Measurements from ENCODE around the gene DDX17. TPM values are rescaled to one million over a fixed set of nuclear protein-coding genes. Genes with fewer than 3 reads are reported as not detected.
A peak's percentile ranks its signal among the peaks of the same experiment; 100 is the strongest.

Gene DDX17
- total and polyA plus RNA-seq, 8 donors: 59.5 to 4,611 (median 538) TPM

DNA sequence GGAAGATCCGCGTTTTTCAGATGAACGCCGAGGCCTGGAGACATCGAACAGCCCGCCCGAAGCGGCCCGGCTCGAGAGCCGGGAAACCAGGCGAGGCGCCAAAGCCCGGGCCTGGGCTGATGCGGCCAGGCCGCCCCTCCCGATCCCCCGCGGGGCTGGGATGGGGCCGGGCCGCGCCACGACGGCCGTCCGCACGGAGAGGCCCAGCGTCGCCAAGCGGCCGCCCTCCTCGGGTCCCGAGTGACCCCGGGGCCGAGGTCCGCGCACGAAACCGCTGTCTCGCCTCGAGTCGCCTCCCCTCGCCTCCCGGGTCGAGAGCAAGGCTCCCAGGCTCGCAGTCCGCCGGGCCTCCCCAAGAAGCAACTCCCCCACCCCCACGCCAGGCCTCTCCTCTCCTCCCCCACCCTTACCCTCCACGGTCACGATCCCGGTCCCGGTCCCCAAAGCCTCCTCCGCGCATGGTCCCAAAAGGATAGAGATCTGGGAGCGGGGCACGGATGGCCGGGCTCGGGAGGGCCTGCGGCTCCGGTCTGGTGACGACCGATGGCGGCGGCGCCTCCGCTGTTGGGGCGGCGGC, 482 bp downstream of the DDX17 start:
- WGBS, 5 donors: 0 to 1% (median 0%) methylated on average over 16 to 69 of the region's 69 CpGs
- intact Hi-C loops (cut with DNase I; ENCODE audit: low total_unique reads): no loop called here
- TF ChIP-seq POLR2A (IDR thresholded peaks at IDR 0.05) (no peak), EP300 (IDR thresholded peaks at IDR 0.05) (no peak), CTCF (IDR thresholded peaks at IDR 0.05) (no peak), POLR2AphosphoS5 (IDR thresholded peaks at IDR 0.05) (peak; percentile 43 to 76 (median 61))
- DNase-seq: peak; percentile 79 to 89
- Histone ChIP-seq H3K9me3 (no peaks in the 10 kb centered on the region), H3K27me3 (no peaks in the 10 kb centered on the region), H3K36me3 (peaks cover 0 to 27% (median 20%) of the 10 kb centered on the region in 4 donors), H3K27ac (peak overlapping the region; percentile 98 to 100 (median 100)), H3K4me1 (peaks cover 22 to 50% (median 36%) of the 10 kb centered on the region in 4 donors), H3K4me3 (peak overlapping the region; percentile 66 to 87 (median 79))

- Histone ChIP-seq H3K36me3 (peaks cover 6 to 34% (median 27%) of the 10 kb centered on the region in 4 donors), H3K4me3 (peak overlapping the region; percentile 66 to 87 (median 79)), H3K4me1 (peaks cover 22 to 56% (median 39%) of the 10 kb centered on the region in 4 donors), H3K27me3 (no peaks in the 10 kb centered on the region), H3K27ac (peak overlapping the region; percentile 98 to 100 (median 100)), H3K9me3 (no peaks in the 10 kb centered on the region)
- WGBS, 5 donors: 0 to 2% (median 1%) methylated on average over 35 of the region's 35 CpGs
- peak; percentile 63 to 87 for DNase-seq
- TF ChIP-seq EP300 (IDR thresholded peaks at IDR 0.05) (no peak), CTCF (IDR thresholded peaks at IDR 0.05) (no peak), POLR2AphosphoS5 (IDR thresholded peaks at IDR 0.05) (no peak), POLR2A (IDR thresholded peaks at IDR 0.05) (no peak)
- intact Hi-C loops (cut with DNase I; ENCODE audit: low total_unique reads): no loop called here
These were observed 1.2 kb downstream of the DDX17 start for GRCh38 chr22:38504731-38505540.

DNA sequence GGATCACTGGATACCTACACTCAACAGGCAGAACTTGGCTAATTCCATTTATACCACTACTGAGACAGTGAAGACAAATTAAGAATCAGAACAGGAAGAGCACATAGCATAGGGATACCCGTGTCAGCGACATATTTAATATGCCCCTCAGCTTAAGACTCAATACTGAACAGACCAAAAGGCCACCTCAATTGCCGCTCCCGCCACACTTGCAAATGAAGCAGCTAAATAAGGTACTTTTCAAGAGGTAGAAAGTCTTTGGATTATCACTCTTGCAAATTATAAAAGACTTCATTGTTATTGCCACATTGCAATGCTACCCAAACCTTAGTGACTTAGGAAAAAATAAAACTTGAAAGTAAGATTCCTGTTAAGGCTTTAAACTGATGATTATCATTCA, 3.1 kb downstream of the DDX17 start:
- no peak for DNase-seq
- Histone ChIP-seq H3K4me3 (peak overlapping the region; percentile 66 to 87 (median 79)), H3K36me3 (peaks cover 25 to 53% (median 46%) of the 10 kb centered on the region in 4 donors), H3K27ac (peak overlapping the region in 4 of 5 donors; percentile 5 to 100 (median 100)), H3K4me1 (peaks cover 22 to 74% (median 52%) of the 10 kb centered on the region in 4 donors), H3K9me3 (no peaks in the 10 kb centered on the region), H3K27me3 (no peaks in the 10 kb centered on the region)
- TF ChIP-seq EP300 (IDR thresholded peaks at IDR 0.05) (no peak), CTCF (IDR thresholded peaks at IDR 0.05) (no peak), POLR2AphosphoS5 (IDR thresholded peaks at IDR 0.05) (no peak), POLR2A (IDR thresholded peaks at IDR 0.05) (no peak)
- whole genome bisulfite sequencing, 5 donors: 21 to 36% (median 33%) methylated on average over 4 of the region's 4 CpGs
- intact Hi-C loops (cut with DNase I; ENCODE audit: low total_unique reads): no loop called here

- no peak for DNase-seq
- Histone ChIP-seq H3K4me3 (peak overlapping the region in 3 of 4 donors; percentile 66 to 87 (median 72)), H3K9me3 (no peaks in the 10 kb centered on the region), H3K4me1 (peaks cover 22 to 74% (median 52%) of the 10 kb centered on the region in 4 donors), H3K27ac (peak overlapping the region in 3 of 5 donors; percentile 5 to 100 (median 29)), H3K36me3 (peaks cover 33 to 63% (median 56%) of the 10 kb centered on the region in 4 donors), H3K27me3 (no peaks in the 10 kb centered on the region)
- intact Hi-C loops (cut with DNase I; ENCODE audit: low total_unique reads): no loop called here
- 68 to 86% (median 79%) methylated on average over 10 of the region's 10 CpGs for WGBS, 5 donors
- TF ChIP-seq POLR2AphosphoS5 (IDR thresholded peaks at IDR 0.05) (no peak), POLR2A (IDR thresholded peaks at IDR 0.05) (no peak), EP300 (IDR thresholded peaks at IDR 0.05) (no peak), CTCF (IDR thresholded peaks at IDR 0.05) (no peak)
These were observed 4.1 kb downstream of the DDX17 start for GRCh38 chr22:38501797-38502672.
